WTC11 (cell line): ENCODE results near the gene PARD3B. TPM values are rescaled to one million over a fixed set of nuclear protein-coding genes. Genes with fewer than 3 reads are reported as not detected.

Experiments
- ATAC-seq: fragments of 200-7000 bp; cut with Tn5 transposase; 2 replicates; pipeline ENCODE4 v1.10.0; 2021; ENCODE audit warnings: mild to moderate bottlenecking, moderate library complexity
- CTCF ChIA-PET: fragments of 300-600 bp; sonication (Branson Sonifier 250); formaldehyde crosslinking; loops from one replicate; lab custom pipeline; 2021; ENCODE audit warnings: antibody characterized with exemption; lab: Charles Lee
- POLR2A ChIA-PET: fragments of 350-600 bp; sonication (Branson Sonifier 250); formaldehyde crosslinking; loops from one replicate; lab custom pipeline; 2021; ENCODE audit warnings: antibody characterized with exemption; lab: Charles Lee
- DNase-seq: peaks from one replicate; pipeline ENCODE4 v3.0.0; 2021; ENCODE audit warnings: low spot score
- H3K27ac Mint-ChIP-seq: 2 replicates; pipeline ENCODE4 v1.8.0; 2021; ENCODE audit warnings: mixed read lengths
- H3K27me3 Mint-ChIP-seq: 2 replicates; pipeline ENCODE4 v1.8.0; 2021; ENCODE audit warnings: low read depth, mild to moderate bottlenecking, moderate library complexity, mixed read lengths
- H3K36me3 Mint-ChIP-seq: 2 replicates; pipeline ENCODE4 v1.8.0; 2021; ENCODE audit warnings: mixed read lengths
- H3K4me1 Mint-ChIP-seq: 2 replicates; pipeline ENCODE4 v1.8.0; 2022; ENCODE audit warnings: mixed read lengths
- H3K4me3 Mint-ChIP-seq: 2 replicates; pipeline ENCODE4 v1.8.0; 2021; ENCODE audit warnings: mild to moderate bottlenecking, moderate library complexity, mixed read lengths
- H3K9me3 Mint-ChIP-seq: 2 replicates; pipeline ENCODE4 v1.8.0; 2021; ENCODE audit warnings: mixed read lengths
- ATF2 ChIP-seq: sonication (generic); formaldehyde crosslinking; IDR thresholded peaks from 2 replicates; pipeline ENCODE4 v1.8.1; 2022; ENCODE audit warnings: low read depth, missing genetic modification reagents, borderline replicate concordance
- ATF3 ChIP-seq: sonication (generic); formaldehyde crosslinking; conservative IDR thresholded peaks from 2 replicates; pipeline ENCODE4 v1.8.1; 2022; ENCODE audit warnings: mild to moderate bottlenecking, missing genetic modification reagents
- JUN ChIP-seq: sonication (generic); formaldehyde crosslinking; IDR thresholded peaks from 2 replicates; pipeline ENCODE4 v1.8.0; 2023; ENCODE audit warnings: mild to moderate bottlenecking, missing genetic modification reagents
- MLX ChIP-seq: sonication (generic); formaldehyde crosslinking; IDR thresholded peaks from 2 replicates; pipeline ENCODE4 v1.8.1; 2023; ENCODE audit warnings: mild to moderate bottlenecking, missing genetic modification reagents, moderate library complexity
- MXD4 ChIP-seq: fragments of 250-450 bp; sonication (Bioruptor Pico); IDR thresholded peaks from 2 replicates; pipeline ENCODE4 v1.8.0; 2021; ENCODE audit warnings: mild to moderate bottlenecking, moderate library complexity, borderline replicate concordance
- NR2C2 ChIP-seq: sonication (generic); formaldehyde crosslinking; IDR thresholded peaks from 2 replicates; pipeline ENCODE4 v1.8.0; 2022; ENCODE audit warnings: mild to moderate bottlenecking, missing genetic modification reagents
- SMAD4 ChIP-seq: sonication (generic); formaldehyde crosslinking; IDR thresholded peaks from 2 replicates; pipeline ENCODE4 v1.8.0; 2022; ENCODE audit warnings: mild to moderate bottlenecking, missing genetic modification reagents
- SOX15 ChIP-seq: fragments of 250-450 bp; sonication (Bioruptor Pico); IDR thresholded peaks from 2 replicates; pipeline ENCODE4 v1.9.0; 2021; ENCODE audit warnings: mild to moderate bottlenecking
- TCF7 ChIP-seq: sonication (generic); formaldehyde crosslinking; IDR thresholded peaks from 2 replicates; pipeline ENCODE4 v1.8.0; 2022; ENCODE audit warnings: mild to moderate bottlenecking, low read depth, missing genetic modification reagents, moderate library complexity
- TEAD1 ChIP-seq: sonication (generic); formaldehyde crosslinking; IDR thresholded peaks from 2 replicates; pipeline ENCODE4 v1.8.0; 2022; ENCODE audit warnings: mild to moderate bottlenecking, missing genetic modification reagents
- TEAD4 ChIP-seq: sonication (generic); formaldehyde crosslinking; IDR thresholded peaks from 2 replicates; pipeline ENCODE4 v1.8.0; 2022; ENCODE audit warnings: mild to moderate bottlenecking, missing genetic modification reagents
- ZNF281 ChIP-seq: sonication (generic); formaldehyde crosslinking; IDR thresholded peaks from 2 replicates; pipeline ENCODE4 v1.8.0; 2023; ENCODE audit warnings: mild to moderate bottlenecking, missing genetic modification reagents
- ZNF423 ChIP-seq: fragments of 250-450 bp; sonication (Bioruptor Pico); IDR thresholded peaks from 2 replicates; pipeline ENCODE4 v2.1.2; 2022; ENCODE audit warnings: mild to moderate bottlenecking, moderate library complexity
- ZNF425 ChIP-seq: fragments of 250-450 bp; sonication (Bioruptor Pico); conservative IDR thresholded peaks from 2 replicates; pipeline ENCODE4 v1.9.0; 2021; ENCODE audit warnings: mild to moderate bottlenecking
- total RNA-seq: library from RNA; stranded (reverse); gene quantifications from 3 replicates; pipeline ENCODE4 v1.2.3, GENCODE V29; 2021

Gene PARD3B
- total RNA-seq, 1 experiment from 2014 or later: 5.6 TPM

GRCh38 chr2:205637779-205638503, 1092.7 kb downstream of the PARD3B start (continued):
- no peak for TF ChIP-seq ZNF425 (CRISPR knock-in tag)
- TF ChIP-seq SOX15 (CRISPR knock-in tag): no peak

GRCh38 chr2:205640716-205641115, 1095.4 kb downstream of the PARD3B start:
- Mint-ChIP-seq H3K9me3 (peaks cover 10% of the 10 kb centered on the region), H3K36me3 (peaks cover 7% of the 10 kb centered on the region; the same call in 1 of the 2 replicates), H3K27ac (peak overlapping the region; percentile 30; the same call in 1 of the 2 replicates), H3K4me3 (no peak overlapping the region), H3K27me3 (no peaks in the 10 kb centered on the region), H3K4me1 (peaks cover 38% of the 10 kb centered on the region)
- ATAC-seq (no peak), DNase-seq (no peak)
- POLR2A ChIA-PET: no interaction called here
- CTCF ChIA-PET: interaction anchor here (0.7 to 1.5 kb wide), 2 partner anchors 35 to 158 kb away, joined by 3 to 5 read pairs; no protein-coding TSS in a partner anchor
- TF ChIP-seq MXD4 (no peak), TEAD1 (CRISPR knock-in tag) (no peak)

- H3K36me3 Mint-ChIP-seq: peaks cover 7% of the 10 kb centered on the region; the same call in 1 of the 2 replicates
- no peak for DNase-seq
- POLR2A ChIA-PET: interaction anchor here (0.7 kb wide), 1 partner anchor 1522 kb away, joined by 5 read pairs; no protein-coding TSS in a partner anchor
- H3K4me3 Mint-ChIP-seq: no peak overlapping the region
- TF ChIP-seq MLX (no peak), ZNF423 (CRISPR knock-in tag) (no peak), NR2C2 (CRISPR knock-in tag) (no peak), TCF7 (CRISPR knock-in tag) (no peak), SMAD4 (CRISPR knock-in tag) (no peak), ZNF281 (CRISPR knock-in tag) (no peak), TEAD4 (no peak), ATF2 (CRISPR knock-in tag) (no peak), ATF3 (CRISPR knock-in tag) (no peak), JUN (no peak)
- TF ChIP-seq, all 79 proteins: peak for 0
- no peak overlapping the region for H3K27ac Mint-ChIP-seq
- H3K27me3 Mint-ChIP-seq: no peaks in the 10 kb centered on the region
- peaks cover 10% of the 10 kb centered on the region for H3K9me3 Mint-ChIP-seq
- ATAC-seq: peak; percentile 51
- peaks cover 49% of the 10 kb centered on the region for H3K4me1 Mint-ChIP-seq
- CTCF ChIA-PET: interaction anchor here (0.7 to 1.3 kb wide), 5 partner anchors 9 to 79 kb away, joined by 3 to 7 read pairs (median 4); no protein-coding TSS in a partner anchor
These were observed 1097.5 kb downstream of the PARD3B start for GRCh38 chr2:205642599-205643356.
